ENCODE results near the gene LGMN. TPM values are rescaled to one million over a fixed set of nuclear protein-coding genes. Genes with fewer than 3 reads are reported as not detected.
A peak's percentile ranks its signal among the peaks of the same experiment; 100 is the strongest.
"Not testable (repeated sequence)": the region's sequence is repeated elsewhere in the genome, so short reads cannot be mapped to it uniquely, and the experiment has no call there.

The LGMN gene
- total and polyA plus RNA-seq, 2 of the 13 experiments (the other 11 are each of a cell fraction or from before 2014, with no cell fraction given): 28.9 to 76.4 TPM

DNA sequence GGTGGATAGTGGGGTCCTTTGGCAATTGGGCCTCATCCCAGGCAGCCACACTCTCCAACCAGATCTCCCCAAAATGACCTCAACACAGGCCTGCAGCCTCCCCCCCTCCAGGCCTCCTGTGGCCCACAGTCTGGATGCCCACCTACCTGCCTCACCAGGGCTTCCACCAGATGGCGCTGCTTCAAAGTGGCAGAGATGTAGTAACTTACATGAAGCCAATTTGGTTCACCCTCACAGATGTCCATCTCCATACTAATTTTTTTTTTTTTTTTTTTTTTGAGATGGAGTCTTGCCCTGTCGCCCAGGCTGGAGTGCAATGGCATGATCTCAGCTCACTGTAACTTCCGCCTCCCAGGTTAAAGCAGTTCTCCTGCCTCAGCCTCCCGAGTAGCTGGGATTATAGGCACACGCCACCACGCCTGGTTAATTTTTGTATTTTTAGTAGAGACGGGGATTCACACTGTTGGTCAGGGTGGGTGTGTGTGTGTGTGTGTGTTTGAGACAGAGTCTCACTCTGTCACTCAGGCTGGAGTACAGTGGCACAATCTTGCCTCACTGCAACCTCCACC is 33.6 kb downstream of the LGMN start:
- H3K27me3 ChIP-seq (ENCODE audit: control insufficient read depth in 1 of 2, insufficient read depth in 2 of 2, low read length in 2 of 2); H3K27ac ChIP-seq (ENCODE audit: extremely low read length, insufficient read depth, low read length); H3K4me3 ChIP-seq (replicated peaks in 1 of 3; ENCODE audit: insufficient read depth in 1 of 3, low read depth in 2 of 3, low read length in 3 of 3); H4K20me1 ChIP-seq (ENCODE audit: insufficient read depth, low read length); H3K36me3 ChIP-seq (replicated peaks in 1 of 2; ENCODE audit: control insufficient read depth in 1 of 2, insufficient read depth in 2 of 2, low read length in 2 of 2); H3K9me3 ChIP-seq (ENCODE audit: low read length); H3K4me1 ChIP-seq (ENCODE audit: insufficient read depth, low read length); H3K79me2 ChIP-seq (ENCODE audit: insufficient read depth, low read length); H2AFZ ChIP-seq (ENCODE audit: low read length); BruUV-seq (replicated peaks); H3K4me2 ChIP-seq (ENCODE audit: low read depth, low read length); POLR2A ChIA-PET; H3K9ac ChIP-seq (ENCODE audit: insufficient read depth, low read depth, low read length): not testable (repeated sequence)
- TF ChIP-seq, protein P1, sequence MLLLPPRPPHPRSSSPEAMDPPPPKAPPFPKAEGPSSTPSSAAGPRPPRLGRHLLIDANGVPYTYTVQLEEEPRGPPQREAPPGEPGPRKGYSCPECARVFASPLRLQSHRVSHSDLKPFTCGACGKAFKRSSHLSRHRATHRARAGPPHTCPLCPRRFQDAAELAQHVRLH (CRISPR knock-in tag; IDR thresholded peaks at IDR 0.05; ENCODE audit: borderline replicate concordance, low read depth): 0 out of 2 replicates have a peak, but pooled peaks have one; percentile 27
- TF ChIP-seq SMC3 (IDR thresholded peaks at IDR 0.05; ENCODE audit: low read length): peak; percentile 92
- peak; percentile 28 for TF ChIP-seq XRCC5 (optimal IDR thresholded peaks at IDR 0.05; ENCODE audit: low read length)
- TF ChIP-seq STAG1 (CRISPR knock-in tag; IDR thresholded peaks at IDR 0.05): peak; percentile 74
- TF ChIP-seq TEAD3 (CRISPR knock-in tag; optimal IDR thresholded peaks at IDR 0.05; ENCODE audit: borderline replicate concordance): peak; percentile 35
- TF ChIP-seq, protein P2, sequence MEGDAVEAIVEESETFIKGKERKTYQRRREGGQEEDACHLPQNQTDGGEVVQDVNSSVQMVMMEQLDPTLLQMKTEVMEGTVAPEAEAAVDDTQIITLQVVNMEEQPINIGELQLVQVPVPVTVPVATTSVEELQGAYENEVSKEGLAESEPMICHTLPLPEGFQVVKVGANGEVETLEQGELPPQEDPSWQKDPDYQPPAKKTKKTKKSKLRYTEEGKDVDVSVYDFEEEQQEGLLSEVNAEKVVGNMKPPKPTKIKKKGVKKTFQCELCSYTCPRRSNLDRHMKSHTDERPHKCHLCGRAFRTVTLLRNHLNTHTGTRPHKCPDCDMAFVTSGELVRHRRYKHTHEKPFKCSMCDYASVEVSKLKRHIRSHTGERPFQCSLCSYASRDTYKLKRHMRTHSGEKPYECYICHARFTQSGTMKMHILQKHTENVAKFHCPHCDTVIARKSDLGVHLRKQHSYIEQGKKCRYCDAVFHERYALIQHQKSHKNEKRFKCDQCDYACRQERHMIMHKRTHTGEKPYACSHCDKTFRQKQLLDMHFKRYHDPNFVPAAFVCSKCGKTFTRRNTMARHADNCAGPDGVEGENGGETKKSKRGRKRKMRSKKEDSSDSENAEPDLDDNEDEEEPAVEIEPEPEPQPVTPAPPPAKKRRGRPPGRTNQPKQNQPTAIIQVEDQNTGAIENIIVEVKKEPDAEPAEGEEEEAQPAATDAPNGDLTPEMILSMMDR (CRISPR knock-in tag; IDR thresholded peaks at IDR 0.05): peak; percentile 84
- peak; percentile 26; the same call in 1 of the 2 replicates for TF ChIP-seq ZFX (CRISPR knock-in tag; IDR thresholded peaks at IDR 0.05; ENCODE audit: low read depth)
- peak; percentile 70 for TF ChIP-seq RAD21 (CRISPR knock-in tag; IDR thresholded peaks at IDR 0.05)
- CTCF ChIA-PET (ENCODE audit: low intra/inter-chr PET ratio, low total read pairs): interaction anchor here (6.0 kb wide), 1 partner anchor 69 kb away, joined by 68 read pairs; no protein-coding TSS in a partner anchor
- DNase-seq (ENCODE audit: low spot score): peak; percentile 59
- peak; percentile 52 for FAIRE-seq
- peak; percentile 96 for ATAC-seq
- intact Hi-C loops (cut with micrococcal nuclease; ENCODE audit: unreplicated experiment): loop anchor here (1.0 to 5.0 kb wide), 2 partner anchors 32 to 69 kb away; partner anchors contain the start of gene LGMN
- in situ Hi-C loops (cut with HindIII; ENCODE audit: extremely low pct_ligation_motif_present, low pct_unique_long_range_greater_than_20kb): loop anchor here (5.0 kb wide), 1 partner anchor 67 kb away; no protein-coding TSS in a partner anchor
- WGBS (ENCODE audit: low lambda C conversion rate): 73% methylated on average over 7 of the region's 7 CpGs
